SK-N-SH treated with all-trans-retinoic acid at 6 μM for 48 hours (cell line): ENCODE measurements around the gene ANTXRL.
"Not testable (repeated sequence)": the region's sequence is repeated elsewhere in the genome, so short reads cannot be mapped to it uniquely, and the experiment has no call there.

Experiments used
- ARNTL ChIP-seq: fragments of 450-650 bp; formaldehyde crosslinking; IDR thresholded peaks from 2 replicates; pipeline ENCODE4 v1.5.0; 2020; ENCODE audit warnings: low read depth, mild to moderate bottlenecking, moderate library complexity, borderline replicate concordance
- GLIS3 ChIP-seq: fragments of 250-450 bp; sonication (Bioruptor Pico); IDR thresholded peaks from 2 replicates; pipeline ENCODE4 v1.5.0; 2020; ENCODE audit warnings: mild to moderate bottlenecking, moderate library complexity
- TOX ChIP-seq: fragments of 250-450 bp; sonication (Bioruptor Pico); IDR thresholded peaks from 2 replicates; pipeline ENCODE4 v1.8.0; 2021; ENCODE audit warnings: mild to moderate bottlenecking, moderate library complexity, borderline replicate concordance
- TF ChIP-seq, protein P1 (sequence below): fragments of 250-450 bp; sonication (Bioruptor Pico); IDR thresholded peaks from 2 replicates; pipeline ENCODE4 v1.5.1; 2020; ENCODE audit warnings: low read depth, mild to moderate bottlenecking, moderate library complexity

DNA sequence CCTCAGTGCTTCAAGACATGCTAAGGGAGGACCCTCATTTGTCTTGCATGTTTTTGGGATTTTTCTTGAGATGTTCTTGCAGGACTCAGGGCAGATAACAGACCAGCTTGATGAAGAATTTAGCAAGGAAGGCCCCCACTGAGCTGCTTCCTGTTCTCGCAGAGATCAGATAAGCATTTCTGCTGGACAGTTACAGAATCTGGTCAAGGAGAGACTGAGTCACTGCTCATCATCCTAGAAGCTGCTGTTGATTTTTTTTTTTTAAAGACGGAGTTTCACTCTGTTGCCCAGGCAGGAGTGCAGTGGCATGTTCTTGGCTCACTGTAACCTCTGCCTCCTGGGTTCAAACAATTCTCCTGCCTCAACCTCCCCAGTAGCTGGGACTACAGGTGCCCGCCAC, 87.6 kb downstream of the ANTXRL start:
- TF ChIP-seq TOX (CRISPR knock-in tag); ARNTL; GLIS3 (CRISPR knock-in tag): not testable (repeated sequence)
- TF ChIP-seq, protein P1, sequence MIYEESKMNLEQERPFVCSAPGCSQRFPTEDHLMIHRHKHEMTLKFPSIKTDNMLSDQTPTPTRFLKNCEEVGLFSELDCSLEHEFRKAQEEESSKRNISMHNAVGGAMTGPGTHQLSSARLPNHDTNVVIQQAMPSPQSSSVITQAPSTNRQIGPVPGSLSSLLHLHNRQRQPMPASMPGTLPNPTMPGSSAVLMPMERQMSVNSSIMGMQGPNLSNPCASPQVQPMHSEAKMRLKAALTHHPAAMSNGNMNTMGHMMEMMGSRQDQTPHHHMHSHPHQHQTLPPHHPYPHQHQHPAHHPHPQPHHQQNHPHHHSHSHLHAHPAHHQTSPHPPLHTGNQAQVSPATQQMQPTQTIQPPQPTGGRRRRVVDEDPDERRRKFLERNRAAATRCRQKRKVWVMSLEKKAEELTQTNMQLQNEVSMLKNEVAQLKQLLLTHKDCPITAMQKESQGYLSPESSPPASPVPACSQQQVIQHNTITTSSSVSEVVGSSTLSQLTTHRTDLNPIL (CRISPR knock-in tag), result not testable (repeated sequence)
